ENCODE measurements around the gene USP24. TPM values are rescaled to one million over a fixed set of nuclear protein-coding genes. Genes with fewer than 3 reads are reported as not detected.

The USP24 gene
- total and polyA plus RNA-seq, 2 donors (not counting 3 experiments of a cell fraction or from before 2014, with no cell fraction given), result 8.2 to 30.0 TPM

DNA sequence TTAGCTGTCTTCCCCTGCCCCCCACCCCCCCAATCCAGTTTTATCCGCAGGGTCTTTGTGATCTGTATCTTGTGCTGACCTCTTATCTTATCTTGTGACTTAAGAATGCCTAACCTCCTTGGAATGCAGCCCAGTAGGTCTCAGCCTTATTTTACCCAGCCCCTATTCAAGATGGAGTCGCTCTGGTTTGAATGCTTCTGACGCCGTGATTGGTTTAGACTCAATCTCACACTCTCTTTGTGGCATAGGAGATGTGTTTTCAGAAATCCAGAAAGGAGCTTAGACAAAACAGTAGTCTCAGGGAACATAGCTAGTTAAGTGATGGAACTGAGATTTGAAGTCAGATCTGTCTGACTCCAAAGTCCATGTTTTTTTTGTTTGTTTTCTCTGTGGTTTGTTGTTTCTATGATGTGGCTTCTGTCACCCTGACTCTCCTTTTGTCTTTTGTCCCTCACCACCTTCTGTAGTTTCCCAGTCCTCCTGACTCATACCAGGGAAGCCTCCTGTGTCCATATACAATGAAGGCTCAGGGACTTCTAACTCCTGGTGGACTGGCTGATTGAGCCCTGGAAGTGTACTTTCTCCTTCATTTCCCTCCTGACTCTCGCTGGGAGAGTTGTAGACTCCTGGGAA lies 18.1 kb upstream of the USP24 start:
- H2AFZ ChIP-seq (ENCODE audit: low read depth, low read length), result peak overlapping the region; percentile 3
- no peak for DNase-seq (ENCODE audit: low read depth, low spot score)
- H3K9ac ChIP-seq (replicated peaks; ENCODE audit: extremely low read depth, insufficient read depth, low read length), result no peak overlapping the region
- H3K27me3 ChIP-seq (ENCODE audit: control insufficient read depth in 2 of 2, insufficient read depth in 2 of 2, low read length in 2 of 2), result peaks cover 3 to 12% of the 10 kb centered on the region in 2 experiments
- H3K27ac ChIP-seq (ENCODE audit: insufficient read depth, low read depth, low read length), result no peak overlapping the region
- dilution Hi-C loops (cut with MboI; ENCODE audit: extremely low pct_ligation_motif_present, low sequenced_read_pairs), result no loop called here
- CTCF ChIA-PET, result no interaction called here
- no peaks in the 10 kb centered on the region for H4K20me1 ChIP-seq (replicated peaks; ENCODE audit: control insufficient read depth, extremely low read depth, insufficient read depth, low read length)
- H3K9me1 ChIP-seq (replicated peaks; ENCODE audit: control insufficient read depth, extremely low read depth, insufficient read depth, low read length), result no peaks in the 10 kb centered on the region
- H3K9me3 ChIP-seq (replicated peaks; ENCODE audit: control insufficient read depth, insufficient read depth, low read length), result no peaks in the 10 kb centered on the region
- no peak for FAIRE-seq
- no peak overlapping the region for H3K4me3 ChIP-seq (replicated peaks in 1 of 3; ENCODE audit: insufficient read depth in 1 of 3, low read depth in 1 of 3, low read length in 3 of 3)
- intact Hi-C loops (cut with micrococcal nuclease), result no loop called here
- H3K4me2 ChIP-seq (ENCODE audit: insufficient read depth, low read length), result no peak overlapping the region
- no peaks in the 10 kb centered on the region for H3K4me1 ChIP-seq (ENCODE audit: control insufficient read depth, extremely low read depth, insufficient read depth, low read length)
- no peaks in the 10 kb centered on the region for H3K36me3 ChIP-seq (ENCODE audit: control insufficient read depth in 2 of 2, extremely low read depth in 1 of 2, insufficient read depth in 2 of 2, low read length in 2 of 2)
- no TSS peak for BruUV-seq (replicated peaks)
- POLR2A ChIA-PET, result no interaction called here
- no peaks in the 10 kb centered on the region for H3K79me2 ChIP-seq (ENCODE audit: control insufficient read depth, insufficient read depth, low read length)
- TF ChIP-seq POLR2A (IDR thresholded peaks at IDR 0.05; ENCODE audit: low read depth, low read length), result no peak
- no peak for TF ChIP-seq FOS (IDR thresholded peaks at IDR 0.05; ENCODE audit: borderline replicate concordance, insufficient read depth, low read length)
- no peak for TF ChIP-seq JUN (IDR thresholded peaks at IDR 0.05; ENCODE audit: borderline replicate concordance, insufficient read depth, insufficient read length, low read depth)
- no peak for TF ChIP-seq GATA2 (IDR thresholded peaks at IDR 0.05; ENCODE audit: insufficient read depth, insufficient read length, low read depth, low read length)
- TF ChIP-seq MAX (IDR thresholded peaks at IDR 0.05; ENCODE audit: insufficient read depth, insufficient read length), result no peak
- TF ChIP-seq POLR2AphosphoS5 (IDR thresholded peaks at IDR 0.05; ENCODE audit: insufficient read depth, low read depth, low read length), result no peak
- TF ChIP-seq EZH2 (IDR thresholded peaks at IDR 0.05; ENCODE audit: borderline replicate concordance, low read depth, low read length, severe bottlenecking), result no peak
- TF ChIP-seq MYC (IDR thresholded peaks at IDR 0.05; ENCODE audit: low read depth, low read length), result no peak
- TF ChIP-seq CTCF (IDR thresholded peaks at IDR 0.05; ENCODE audit: extremely low read depth in 1 of 2, insufficient read depth in 1 of 2, low read depth in 1 of 2, low read length in 2 of 2), result no peak

All from endothelial cell of umbilical vein (primary cell).